A673 (cell line): ENCODE measurements around the gene MORN3. TPM values are rescaled to one million over a fixed set of nuclear protein-coding genes. Genes with fewer than 3 reads are reported as not detected.

Experiments
- BruUV-seq: library from RNA; stranded (reverse); fragments of 400-500 nt; replicated peaks from 2 replicates; lab custom pipeline; 2021; lab: Mats Ljungman, UMichigan
- CTCF ChIA-PET: fragments of 300-600 bp; sonication (Branson Sonifier 250); formaldehyde crosslinking; loops from one replicate; lab custom pipeline; 2022; ENCODE audit warnings: antibody characterized with exemption; lab: Charles Lee
- POLR2A ChIA-PET: fragments of 300-600 bp; sonication (Branson Sonifier 250); formaldehyde crosslinking; loops from one replicate; lab custom pipeline; 2022; ENCODE audit warnings: antibody characterized with exemption; ENCODE audit not compliant: low non-redundant PET; lab: Charles Lee
- DNase-seq: peaks from one replicate; pipeline ENCODE4 v3.0.0-alpha.2; 2015; ENCODE audit warnings: low spot score
- H3K27ac ChIP-seq: fragments of 200-600 bp; sonication (generic); 2 replicates; pipeline ENCODE4 v1.5.1; 2016; ENCODE audit warnings: mixed run types, low read depth, mild to moderate bottlenecking, mixed read lengths, antibody characterized with exemption, low read length; ENCODE audit not compliant: poor library complexity, severe bottlenecking
- H3K27me3 ChIP-seq: fragments of 200-600 bp; sonication (generic); replicated peaks from 2 replicates; pipeline ENCODE4 v1.6.1; 2017; ENCODE audit warnings: mixed run types, low read depth, mild to moderate bottlenecking, mixed read lengths, antibody characterized with exemption, low read length; ENCODE audit not compliant: insufficient read depth, poor library complexity
- H3K36me3 ChIP-seq: fragments of 200-600 bp; sonication (generic); 2 replicates; pipeline ENCODE4 v1.6.1; 2016; ENCODE audit warnings: mixed run types, mild to moderate bottlenecking, mixed read lengths, antibody characterized with exemption, low read length; ENCODE audit not compliant: insufficient read depth, poor library complexity, severe bottlenecking
- H3K4me1 ChIP-seq: fragments of 200-600 bp; sonication (generic); 2 replicates; pipeline ENCODE4 v1.6.1; 2017; ENCODE audit warnings: mixed run types, mild to moderate bottlenecking, mixed read lengths, antibody characterized with exemption, low read length; ENCODE audit not compliant: insufficient read depth, poor library complexity, severe bottlenecking
- H3K4me3 ChIP-seq: fragments of 200-600 bp; sonication (generic); 2 replicates; pipeline ENCODE4 v1.5.1; 2016; ENCODE audit warnings: low read depth, mixed run types, mild to moderate bottlenecking, mixed read lengths, low read length; ENCODE audit not compliant: poor library complexity, severe bottlenecking
- H3K9me3 ChIP-seq: fragments of 200-600 bp; sonication (generic); 2 replicates; pipeline ENCODE4 v1.6.1; 2016; ENCODE audit warnings: mixed run types, low read depth, mild to moderate bottlenecking, mixed read lengths, antibody characterized with exemption, low read length; ENCODE audit not compliant: poor library complexity, severe bottlenecking
- EZH2 ChIP-seq: fragments of 200-600 bp; sonication (generic); IDR thresholded peaks from 2 replicates; pipeline ENCODE4 v1.6.1; 2017; ENCODE audit warnings: borderline replicate concordance, low read depth, mild to moderate bottlenecking, mixed read lengths, antibody characterized with exemption, low read length; ENCODE audit not compliant: poor library complexity, severe bottlenecking
- intact Hi-C: fragments of 100-400 bp; cut with micrococcal nuclease; formaldehyde crosslinking; loops from one replicate; pipeline ENCODE4 v1.10.0; 2022; ENCODE audit not compliant: unreplicated experiment
- total RNA-seq: library from RNA; stranded (reverse); gene quantifications from 2 replicates; pipeline ENCODE4 v1.2.3, GENCODE V29; 2021
- TF ChIP-seq, protein P1 (sequence below): fragments of 300-800, 200-600 bp; sonication (generic); conservative IDR thresholded peaks from 2 replicates; pipeline ENCODE4 v1.5.1; 2017; ENCODE audit warnings: low read depth, mild to moderate bottlenecking, antibody characterized with exemption, low read length, moderate library complexity, mixed read lengths

Gene MORN3
- total RNA-seq, 1 experiment from 2014 or later = 0.58 TPM

DNA sequence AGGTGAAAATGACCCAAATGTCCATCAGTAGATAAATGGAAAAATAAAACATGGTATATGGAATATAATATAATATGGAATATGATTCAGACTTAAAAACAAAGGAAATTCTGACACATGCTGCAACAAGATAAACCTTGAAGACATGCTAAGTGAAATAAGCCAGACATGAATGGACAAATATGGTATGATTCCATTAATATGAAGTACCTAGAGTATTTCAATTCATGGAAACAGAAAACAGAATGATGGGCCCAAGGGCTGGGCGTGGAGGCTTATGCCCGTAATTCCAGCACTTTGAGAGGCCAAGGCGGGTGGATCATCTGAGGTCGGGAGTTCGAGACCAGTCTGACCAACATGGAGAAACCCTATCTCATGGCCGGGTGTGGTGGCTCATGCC lies 65.9 kb downstream of the MORN3 start:
- Histone ChIP-seq H3K27me3 (no peaks in the 10 kb centered on the region), H3K9me3 (no peaks in the 10 kb centered on the region), H3K4me1 (no peaks in the 10 kb centered on the region), H3K36me3 (no peaks in the 10 kb centered on the region), H3K27ac (no peak overlapping the region), H3K4me3 (no peak overlapping the region)
- ChIA-PET CTCF (no interaction called here), POLR2A (no interaction called here)
- no peak for TF ChIP-seq EZH2
- TF ChIP-seq, protein P1, sequence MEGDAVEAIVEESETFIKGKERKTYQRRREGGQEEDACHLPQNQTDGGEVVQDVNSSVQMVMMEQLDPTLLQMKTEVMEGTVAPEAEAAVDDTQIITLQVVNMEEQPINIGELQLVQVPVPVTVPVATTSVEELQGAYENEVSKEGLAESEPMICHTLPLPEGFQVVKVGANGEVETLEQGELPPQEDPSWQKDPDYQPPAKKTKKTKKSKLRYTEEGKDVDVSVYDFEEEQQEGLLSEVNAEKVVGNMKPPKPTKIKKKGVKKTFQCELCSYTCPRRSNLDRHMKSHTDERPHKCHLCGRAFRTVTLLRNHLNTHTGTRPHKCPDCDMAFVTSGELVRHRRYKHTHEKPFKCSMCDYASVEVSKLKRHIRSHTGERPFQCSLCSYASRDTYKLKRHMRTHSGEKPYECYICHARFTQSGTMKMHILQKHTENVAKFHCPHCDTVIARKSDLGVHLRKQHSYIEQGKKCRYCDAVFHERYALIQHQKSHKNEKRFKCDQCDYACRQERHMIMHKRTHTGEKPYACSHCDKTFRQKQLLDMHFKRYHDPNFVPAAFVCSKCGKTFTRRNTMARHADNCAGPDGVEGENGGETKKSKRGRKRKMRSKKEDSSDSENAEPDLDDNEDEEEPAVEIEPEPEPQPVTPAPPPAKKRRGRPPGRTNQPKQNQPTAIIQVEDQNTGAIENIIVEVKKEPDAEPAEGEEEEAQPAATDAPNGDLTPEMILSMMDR = no peak
- BruUV-seq = no TSS peak
- no peak for DNase-seq
- intact Hi-C loops = no loop called here

DNA sequence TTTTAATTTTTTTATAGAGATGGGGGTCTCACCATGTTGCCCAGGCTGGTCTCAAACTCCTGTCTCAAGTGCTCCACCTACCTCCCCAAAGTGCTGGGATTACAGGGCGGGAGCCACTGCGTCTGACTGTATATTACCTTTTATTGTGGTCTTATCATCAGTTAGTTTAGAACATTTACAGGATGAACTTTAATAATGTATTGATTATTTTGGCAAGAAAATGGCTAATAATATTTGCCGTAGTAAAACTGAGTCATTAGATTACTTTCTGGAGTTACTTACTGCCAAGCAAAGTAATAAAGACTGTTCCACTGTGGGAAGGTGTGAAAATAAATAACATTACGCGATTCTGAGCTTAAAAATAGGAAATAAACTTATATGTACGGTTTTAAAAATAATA lies 66.7 kb downstream of the MORN3 start:
- no peaks in the 10 kb centered on the region for H3K4me1 ChIP-seq
- intact Hi-C loops = no loop called here
- DNase-seq = no peak
- ChIA-PET POLR2A (no interaction called here), CTCF (no interaction called here)
- no peaks in the 10 kb centered on the region for H3K36me3 ChIP-seq
- no peaks in the 10 kb centered on the region for H3K9me3 ChIP-seq
- TF ChIP-seq EZH2 = no peak
- TF ChIP-seq, protein P1 = no peak
- H3K27ac ChIP-seq = no peak overlapping the region
- H3K27me3 ChIP-seq = no peaks in the 10 kb centered on the region
- BruUV-seq = no TSS peak
- H3K4me3 ChIP-seq = no peak overlapping the region

DNA sequence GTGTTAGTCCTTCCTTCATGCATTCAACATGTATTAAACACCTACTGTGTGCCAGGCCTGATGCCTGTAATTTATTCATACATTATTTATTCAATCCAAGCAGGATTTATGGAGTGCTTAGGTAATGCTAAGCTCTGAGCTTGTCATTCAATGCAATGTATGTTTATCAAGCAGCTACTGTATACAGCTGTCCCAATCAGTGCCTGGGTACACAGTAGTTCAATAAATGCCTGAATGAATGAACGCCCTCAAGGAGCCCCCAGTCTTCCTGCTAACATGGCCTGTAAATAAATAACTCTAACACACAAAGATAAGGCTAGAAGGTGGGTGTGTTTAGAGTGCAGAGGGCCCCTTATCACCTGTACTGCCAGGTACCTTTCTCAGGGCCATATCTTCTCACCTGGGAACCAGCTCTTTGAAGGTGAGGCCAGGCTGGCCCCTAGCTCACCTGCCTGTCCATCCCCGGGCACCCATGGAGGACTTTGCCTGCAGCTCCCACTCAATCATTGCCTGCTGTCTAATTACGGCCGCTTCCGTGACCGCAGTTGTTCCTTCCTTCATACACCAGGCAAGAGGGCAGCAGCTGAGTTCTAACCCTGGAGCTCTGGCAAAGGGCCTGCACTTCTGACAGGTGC lies 68.6 kb downstream of the MORN3 start:
- H3K9me3 ChIP-seq = no peaks in the 10 kb centered on the region
- H3K27ac ChIP-seq = no peak overlapping the region
- intact Hi-C loops = no loop called here
- H3K36me3 ChIP-seq = no peaks in the 10 kb centered on the region
- CTCF ChIA-PET = no interaction called here
- DNase-seq = no peak
- no peak overlapping the region for H3K4me3 ChIP-seq
- TF ChIP-seq EZH2 = no peak
- TF ChIP-seq, protein P1 = no peak
- no peaks in the 10 kb centered on the region for H3K4me1 ChIP-seq
- BruUV-seq = no TSS peak
- H3K27me3 ChIP-seq = no peaks in the 10 kb centered on the region
- POLR2A ChIA-PET = no interaction called here

Other genes starting within 250 kb of the MORN3 start
- gene KDM2B, start 88.6 kb downstream of the MORN3 start, total RNA-seq = 49.3 and 52.5 TPM in 2 replicates
- gene ORAI1, start 43.1 kb downstream of the MORN3 start, total RNA-seq = 25.6 and 28.2 TPM in 2 replicates
- 21.3 and 22.3 TPM in 2 replicates for gene TMEM120B, start 43.1 kb upstream of the MORN3 start, total RNA-seq
- 21.1 and 24.3 TPM in 2 replicates for gene RHOF, start 124.0 kb upstream of the MORN3 start, total RNA-seq
- 23.8 and 24.5 TPM in 2 replicates for gene SETD1B, start 134.4 kb upstream of the MORN3 start, total RNA-seq
- gene HPD, start 189.2 kb upstream of the MORN3 start, total RNA-seq = not detected in 2 replicates
- gene PSMD9, start 219.1 kb upstream of the MORN3 start, total RNA-seq = 78.3 and 86.4 TPM in 2 replicates
- gene CFAP251, start 248.9 kb upstream of the MORN3 start, total RNA-seq = 5.5 and 7.5 TPM in 2 replicates